NCI-H510A treated with DMSO at 0.1 percent for 48 hours (cell line): ENCODE results near the gene KIF1C.
A peak's percentile ranks its signal among the peaks of the same experiment; 100 is the strongest.

Source experiments
- DNase-seq: peaks from one replicate; lab custom pipeline; 2025; lab: John Stamatoyannopoulos, UW

KIF1C gene

GRCh38 chr17:4997302-4998026 is at the start of gene KIF1C, which contains the start of gene INCA1:
Gene KIF1C, plus strand, starts transcription at chr17:4997950. Its CDS starts 2,297 bp downstream, at chr17:5000247.
Gene INCA1, minus strand, starts transcription at chr17:4997522. Its CDS starts 3,085 bp downstream, at chr17:4994437.
- DNase-seq = peak; percentile 84

- peak; percentile 93 for DNase-seq
These were observed 49.4 kb upstream of the KIF1C start, which contains the start of gene PFN1 for GRCh38 chr17:4948166-4948930. Gene PFN1, minus strand, starts transcription at chr17:4948530. Its CDS starts 136 bp downstream, at chr17:4948394.

- DNase-seq = peak; percentile 98
These were observed 48.8 kb upstream of the KIF1C start for GRCh38 chr17:4948931-4949320.

- DNase-seq = peak; percentile 64
These were observed 48.3 kb upstream of the KIF1C start for GRCh38 chr17:4949321-4950074.

GRCh38 chr17:4950075-4950745 is 47.5 kb upstream of the KIF1C start:
- DNase-seq = peak; percentile 42

GRCh38 chr17:4950746-4951204 is 47.0 kb upstream of the KIF1C start, which contains the start of gene ENO3:
Gene ENO3, plus strand, starts transcription at chr17:4951119. Its CDS starts 711 bp downstream, at chr17:4951830.
- peak; percentile 80 for DNase-seq

- DNase-seq = no peak
These were observed 46.3 kb upstream of the KIF1C start for GRCh38 chr17:4951486-4951885.

- no peak for DNase-seq
These were observed 44.2 kb upstream of the KIF1C start for GRCh38 chr17:4953451-4953961.

GRCh38 chr17:4955091-4955490 is 42.7 kb upstream of the KIF1C start:
- no peak for DNase-seq

- peak; percentile 3 for DNase-seq
These were observed 41.2 kb upstream of the KIF1C start for GRCh38 chr17:4956493-4957061.

GRCh38 chr17:4958102-4958501 is 39.6 kb upstream of the KIF1C start:
- no peak for DNase-seq

GRCh38 chr17:4959261-4959965 is 38.3 kb upstream of the KIF1C start:
- DNase-seq = no peak

- DNase-seq = no peak
These were observed 37.3 kb upstream of the KIF1C start for GRCh38 chr17:4960279-4960922.

- DNase-seq = no peak
These were observed 32.3 kb upstream of the KIF1C start for GRCh38 chr17:4965311-4965986.

GRCh38 chr17:4966844-4967538 is 30.8 kb upstream of the KIF1C start:
- DNase-seq = peak; percentile 99

- peak; percentile 93 for DNase-seq
These were observed 29.9 kb upstream of the KIF1C start, which contains the start of gene SPAG7 for GRCh38 chr17:4967539-4968485. Gene SPAG7, minus strand, starts transcription at chr17:4967817. Its CDS starts 13 bp downstream, at chr17:4967804.

GRCh38 chr17:4968486-4969046 is 29.2 kb upstream of the KIF1C start:
- peak; percentile 26 for DNase-seq
